K562 (cell line): ENCODE results near the gene CA5B. TPM values are rescaled to one million over a fixed set of nuclear protein-coding genes. Genes with fewer than 3 reads are reported as not detected.

Experiments
- EGR1 ChIP-seq: fragments of 450-650 bp; conservative IDR thresholded peaks from 2 replicates; pipeline ENCODE4 v1.6.1; 2017; ENCODE audit warnings: mild to moderate bottlenecking
- EP400 ChIP-seq: fragments of 450-650 bp; IDR thresholded peaks from 2 replicates; pipeline ENCODE4 v1.6.1; 2017; ENCODE audit warnings: antibody characterized with exemption, mild to moderate bottlenecking, moderate library complexity
- FOXM1 ChIP-seq, 2 experiments: fragments of 450-650 bp in 1 of 2; sonication (generic) in 1 of 2; formaldehyde crosslinking in 1 of 2; IDR thresholded peaks; 2 replicates each; pipeline versions ENCODE4 v1.6.1 to v1.9.0; 2017 to 2022; ENCODE audit warnings: low read depth in 2 of 2, mild to moderate bottlenecking in 2 of 2, missing genetic modification reagents in 1 of 2, moderate library complexity in 1 of 2
- NELFE ChIP-seq: IDR thresholded peaks from 2 replicates; pipeline ENCODE4 v1.6.1; 2011; ENCODE audit warnings: mild to moderate bottlenecking; ENCODE audit not compliant: insufficient read depth, insufficient read length
- PHF8 ChIP-seq: fragments of 200-600 bp; sonication (generic); IDR thresholded peaks from 2 replicates; pipeline ENCODE4 v1.6.1; 2012; ENCODE audit warnings: mixed run types, mild to moderate bottlenecking, inconsistent platforms, low read length, moderate library complexity, borderline replicate concordance
- RBM15 ChIP-seq: fragments of 200-400 bp; formaldehyde crosslinking; IDR thresholded peaks from 2 replicates; pipeline ENCODE4 v1.6.1; 2018; ENCODE audit warnings: mild to moderate bottlenecking, low read length, moderate library complexity; ENCODE audit not compliant: insufficient read depth
- SMARCA5 ChIP-seq: fragments of 450-650 bp; IDR thresholded peaks from 2 replicates; pipeline ENCODE4 v1.6.1; 2016
- ZNF184 ChIP-seq: sonication (generic); formaldehyde crosslinking; IDR thresholded peaks from 2 replicates; pipeline ENCODE4 v1.5.0; 2020; ENCODE audit warnings: missing genetic modification reagents
- ZNF445 ChIP-seq: fragments of 250-450 bp; sonication (Bioruptor Pico); IDR thresholded peaks from 2 replicates; pipeline ENCODE4 v1.4.0; 2020; ENCODE audit warnings: low read depth, mild to moderate bottlenecking, moderate library complexity
- polyA plus RNA-seq, 8 experiments: library from polyadenylated mRNA; depleted of rRNA in 4 of 8; stranded (reverse) in 5 of 8; unstranded in 3 of 8; fragments of >200 nt; fragmentation: Nextera tagmentation in 2 of 8; fragmentation: Illumina TruSeq in 1 of 8; extraction: Ambion mirVana in 2 of 8; extraction: Trizol in 1 of 8; gene quantifications; 2 replicates each; pipeline versions ENCODE4 v1.2.1 to v1.2.3, GENCODE V29; 2011 to 2014; ENCODE audit warnings: inconsistent platforms in 1 of 8, missing spikeins in 1 of 8
- total RNA-seq, 7 experiments: library from RNA; depleted of rRNA in 6 of 7; stranded (reverse); fragments of >200 nt in 6 of 7; fragmentation: Illumina TruSeq in 2 of 7; extraction: Trizol in 2 of 7; gene quantifications; 2 replicates each; pipeline versions ENCODE4 v1.2.1 to v1.2.3, GENCODE V29; 2011 to 2021; ENCODE audit warnings: low replicate concordance in 1 of 7
- TF ChIP-seq, protein P1 (sequence below): fragments of 450-650 bp; IDR thresholded peaks from one replicate; pipeline ENCODE4 v1.6.1; 2018; ENCODE audit warnings: mild to moderate bottlenecking, moderate library complexity; ENCODE audit not compliant: partially characterized antibody
- TF ChIP-seq, protein P2 (sequence below): sonication (generic); formaldehyde crosslinking; IDR thresholded peaks from 2 replicates; pipeline ENCODE4 v1.8.0; 2023; ENCODE audit warnings: missing genetic modification reagents, mild to moderate bottlenecking, borderline replicate concordance
- TF ChIP-seq, protein P3 (sequence below), 2 experiments: IDR thresholded peaks; 2 replicates each; pipeline ENCODE4 v1.6.1; 2011; ENCODE audit warnings: borderline replicate concordance in 1 of 2, control low read depth in 1 of 2, low read depth in 1 of 2, low read length in 1 of 2, mild to moderate bottlenecking in 1 of 2, mixed read lengths in 1 of 2, moderate library complexity in 1 of 2; ENCODE audit not compliant: insufficient read depth in 1 of 2, insufficient read length in 1 of 2, poor library complexity in 1 of 2, severe bottlenecking in 1 of 2; ENCODE audit errors: extremely low read depth in 1 of 2
- TF ChIP-seq, protein P4 (sequence below): sonication (generic); formaldehyde crosslinking; IDR thresholded peaks from 2 replicates; pipeline ENCODE4 v1.8.0; 2022; ENCODE audit warnings: missing genetic modification reagents, mild to moderate bottlenecking, borderline replicate concordance
- TF ChIP-seq, protein P5 (sequence below): fragments of 450-650 bp; IDR thresholded peaks from 2 replicates; pipeline ENCODE4 v1.6.1; 2016; ENCODE audit warnings: mild to moderate bottlenecking

Gene CA5B
- total and polyA plus RNA-seq, 9 of the 15 experiments (the other 6 are each of a cell fraction or from before 2014, with no cell fraction given): 0.55 to 3.7 (median 2.6) TPM

DNA sequence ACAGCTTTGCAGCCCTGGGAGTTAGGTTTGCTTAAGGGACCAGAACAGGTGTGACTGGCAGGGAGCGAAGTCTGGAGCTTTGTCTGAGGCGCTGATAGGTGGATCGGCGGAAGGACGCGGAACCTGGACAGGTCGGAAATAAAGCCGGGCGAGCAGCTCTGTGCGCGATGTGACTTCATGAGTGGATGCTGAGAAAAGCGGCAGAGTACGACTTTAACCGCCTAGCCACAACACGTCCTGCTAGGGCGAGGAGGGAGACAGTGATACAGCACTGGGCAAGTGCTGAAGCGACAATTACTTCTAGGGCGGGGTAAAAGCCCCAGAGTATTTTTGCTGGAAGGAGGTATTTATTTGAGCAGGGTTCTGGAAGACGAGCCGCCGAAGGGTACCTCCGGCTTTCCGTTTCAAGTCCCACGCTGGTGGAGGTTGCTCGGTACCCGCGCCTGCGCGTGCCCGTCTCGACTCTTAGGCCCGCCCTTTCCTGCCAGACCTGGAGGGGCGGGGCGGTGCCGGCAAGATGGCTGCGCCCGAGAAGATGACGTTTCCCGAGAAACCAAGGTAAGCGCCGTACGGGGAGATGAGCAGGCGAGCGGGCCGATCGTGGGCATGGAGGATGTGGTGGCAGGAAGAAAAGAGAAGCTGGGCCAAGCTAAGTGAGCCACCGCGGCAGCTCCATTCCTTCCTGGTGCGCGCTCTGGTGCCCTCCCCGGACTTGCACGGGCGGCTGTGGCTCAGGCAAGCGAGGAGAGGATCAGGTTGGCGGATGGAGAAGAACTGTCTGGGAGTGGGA is 52.1 kb downstream of the CA5B start, which contains the start of gene ZRSR2 (continued):
- no peak for TF ChIP-seq ZNF184 (CRISPR knock-in tag)
- TF ChIP-seq EGR1: no peak; the same call in 1 of the 2 replicates
- TF ChIP-seq, protein P1, sequence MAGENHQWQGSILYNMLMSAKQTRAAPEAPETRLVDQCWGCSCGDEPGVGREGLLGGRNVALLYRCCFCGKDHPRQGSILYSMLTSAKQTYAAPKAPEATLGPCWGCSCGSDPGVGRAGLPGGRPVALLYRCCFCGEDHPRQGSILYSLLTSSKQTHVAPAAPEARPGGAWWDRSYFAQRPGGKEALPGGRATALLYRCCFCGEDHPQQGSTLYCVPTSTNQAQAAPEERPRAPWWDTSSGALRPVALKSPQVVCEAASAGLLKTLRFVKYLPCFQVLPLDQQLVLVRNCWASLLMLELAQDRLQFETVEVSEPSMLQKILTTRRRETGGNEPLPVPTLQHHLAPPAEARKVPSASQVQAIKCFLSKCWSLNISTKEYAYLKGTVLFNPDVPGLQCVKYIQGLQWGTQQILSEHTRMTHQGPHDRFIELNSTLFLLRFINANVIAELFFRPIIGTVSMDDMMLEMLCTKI: no peak
- TF ChIP-seq PHF8: peak; percentile 82; the same call in 1 of the 2 replicates
- TF ChIP-seq SMARCA5: no peak
- no peak for TF ChIP-seq FOXM1 (IDR thresholded peaks at IDR 0.05; ENCODE audit: low read depth)
- TF ChIP-seq FOXM1 (CRISPR knock-in tag; IDR thresholded peaks at IDR 0.05; ENCODE audit: low read depth): no peak
- TF ChIP-seq, protein P2, sequence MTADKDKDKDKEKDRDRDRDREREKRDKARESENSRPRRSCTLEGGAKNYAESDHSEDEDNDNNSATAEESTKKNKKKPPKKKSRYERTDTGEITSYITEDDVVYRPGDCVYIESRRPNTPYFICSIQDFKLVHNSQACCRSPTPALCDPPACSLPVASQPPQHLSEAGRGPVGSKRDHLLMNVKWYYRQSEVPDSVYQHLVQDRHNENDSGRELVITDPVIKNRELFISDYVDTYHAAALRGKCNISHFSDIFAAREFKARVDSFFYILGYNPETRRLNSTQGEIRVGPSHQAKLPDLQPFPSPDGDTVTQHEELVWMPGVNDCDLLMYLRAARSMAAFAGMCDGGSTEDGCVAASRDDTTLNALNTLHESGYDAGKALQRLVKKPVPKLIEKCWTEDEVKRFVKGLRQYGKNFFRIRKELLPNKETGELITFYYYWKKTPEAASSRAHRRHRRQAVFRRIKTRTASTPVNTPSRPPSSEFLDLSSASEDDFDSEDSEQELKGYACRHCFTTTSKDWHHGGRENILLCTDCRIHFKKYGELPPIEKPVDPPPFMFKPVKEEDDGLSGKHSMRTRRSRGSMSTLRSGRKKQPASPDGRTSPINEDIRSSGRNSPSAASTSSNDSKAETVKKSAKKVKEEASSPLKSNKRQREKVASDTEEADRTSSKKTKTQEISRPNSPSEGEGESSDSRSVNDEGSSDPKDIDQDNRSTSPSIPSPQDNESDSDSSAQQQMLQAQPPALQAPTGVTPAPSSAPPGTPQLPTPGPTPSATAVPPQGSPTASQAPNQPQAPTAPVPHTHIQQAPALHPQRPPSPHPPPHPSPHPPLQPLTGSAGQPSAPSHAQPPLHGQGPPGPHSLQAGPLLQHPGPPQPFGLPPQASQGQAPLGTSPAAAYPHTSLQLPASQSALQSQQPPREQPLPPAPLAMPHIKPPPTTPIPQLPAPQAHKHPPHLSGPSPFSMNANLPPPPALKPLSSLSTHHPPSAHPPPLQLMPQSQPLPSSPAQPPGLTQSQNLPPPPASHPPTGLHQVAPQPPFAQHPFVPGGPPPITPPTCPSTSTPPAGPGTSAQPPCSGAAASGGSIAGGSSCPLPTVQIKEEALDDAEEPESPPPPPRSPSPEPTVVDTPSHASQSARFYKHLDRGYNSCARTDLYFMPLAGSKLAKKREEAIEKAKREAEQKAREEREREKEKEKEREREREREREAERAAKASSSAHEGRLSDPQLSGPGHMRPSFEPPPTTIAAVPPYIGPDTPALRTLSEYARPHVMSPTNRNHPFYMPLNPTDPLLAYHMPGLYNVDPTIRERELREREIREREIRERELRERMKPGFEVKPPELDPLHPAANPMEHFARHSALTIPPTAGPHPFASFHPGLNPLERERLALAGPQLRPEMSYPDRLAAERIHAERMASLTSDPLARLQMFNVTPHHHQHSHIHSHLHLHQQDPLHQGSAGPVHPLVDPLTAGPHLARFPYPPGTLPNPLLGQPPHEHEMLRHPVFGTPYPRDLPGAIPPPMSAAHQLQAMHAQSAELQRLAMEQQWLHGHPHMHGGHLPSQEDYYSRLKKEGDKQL: no peak
- no peak for TF ChIP-seq RBM15
- TF ChIP-seq, protein P3, sequence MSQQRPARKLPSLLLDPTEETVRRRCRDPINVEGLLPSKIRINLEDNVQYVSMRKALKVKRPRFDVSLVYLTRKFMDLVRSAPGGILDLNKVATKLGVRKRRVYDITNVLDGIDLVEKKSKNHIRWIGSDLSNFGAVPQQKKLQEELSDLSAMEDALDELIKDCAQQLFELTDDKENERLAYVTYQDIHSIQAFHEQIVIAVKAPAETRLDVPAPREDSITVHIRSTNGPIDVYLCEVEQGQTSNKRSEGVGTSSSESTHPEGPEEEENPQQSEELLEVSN (IDR thresholded peaks at IDR 0.05; ENCODE audit: borderline replicate concordance in 1 of 2, extremely low read depth in 1 of 2, insufficient read depth in 1 of 2, insufficient read length in 1 of 2, low read depth in 1 of 2, low read length in 1 of 2, poor library complexity in 1 of 2, severe bottlenecking in 1 of 2): peak in 1 of 2 experiments; percentile 34
- TF ChIP-seq, protein P4, sequence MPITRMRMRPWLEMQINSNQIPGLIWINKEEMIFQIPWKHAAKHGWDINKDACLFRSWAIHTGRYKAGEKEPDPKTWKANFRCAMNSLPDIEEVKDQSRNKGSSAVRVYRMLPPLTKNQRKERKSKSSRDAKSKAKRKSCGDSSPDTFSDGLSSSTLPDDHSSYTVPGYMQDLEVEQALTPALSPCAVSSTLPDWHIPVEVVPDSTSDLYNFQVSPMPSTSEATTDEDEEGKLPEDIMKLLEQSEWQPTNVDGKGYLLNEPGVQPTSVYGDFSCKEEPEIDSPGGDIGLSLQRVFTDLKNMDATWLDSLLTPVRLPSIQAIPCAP (CRISPR knock-in tag): no peak
- TF ChIP-seq, protein P5, sequence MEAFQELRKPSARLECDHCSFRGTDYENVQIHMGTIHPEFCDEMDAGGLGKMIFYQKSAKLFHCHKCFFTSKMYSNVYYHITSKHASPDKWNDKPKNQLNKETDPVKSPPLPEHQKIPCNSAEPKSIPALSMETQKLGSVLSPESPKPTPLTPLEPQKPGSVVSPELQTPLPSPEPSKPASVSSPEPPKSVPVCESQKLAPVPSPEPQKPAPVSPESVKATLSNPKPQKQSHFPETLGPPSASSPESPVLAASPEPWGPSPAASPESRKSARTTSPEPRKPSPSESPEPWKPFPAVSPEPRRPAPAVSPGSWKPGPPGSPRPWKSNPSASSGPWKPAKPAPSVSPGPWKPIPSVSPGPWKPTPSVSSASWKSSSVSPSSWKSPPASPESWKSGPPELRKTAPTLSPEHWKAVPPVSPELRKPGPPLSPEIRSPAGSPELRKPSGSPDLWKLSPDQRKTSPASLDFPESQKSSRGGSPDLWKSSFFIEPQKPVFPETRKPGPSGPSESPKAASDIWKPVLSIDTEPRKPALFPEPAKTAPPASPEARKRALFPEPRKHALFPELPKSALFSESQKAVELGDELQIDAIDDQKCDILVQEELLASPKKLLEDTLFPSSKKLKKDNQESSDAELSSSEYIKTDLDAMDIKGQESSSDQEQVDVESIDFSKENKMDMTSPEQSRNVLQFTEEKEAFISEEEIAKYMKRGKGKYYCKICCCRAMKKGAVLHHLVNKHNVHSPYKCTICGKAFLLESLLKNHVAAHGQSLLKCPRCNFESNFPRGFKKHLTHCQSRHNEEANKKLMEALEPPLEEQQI: no peak
- no peak for TF ChIP-seq ZNF445 (CRISPR knock-in tag)
- TF ChIP-seq EP400: peak; percentile 72
- no peak for TF ChIP-seq NELFE
